Uterus (tissue), 4 donors: ENCODE results near the gene GPR135. TPM values are rescaled to one million over a fixed set of nuclear protein-coding genes. Genes with fewer than 3 reads are reported as not detected.

Source experiments
- DNase-seq, 2 donors: peaks; one replicate each; pipeline ENCODE4 v3.0.0-alpha.2; 2019 to 2020
- H3K27ac ChIP-seq, 2 donors: fragments of 200-600 bp; sonication (generic); 1 replicate in 1 of 2; 2 replicates in 1 of 2; pipeline ENCODE4 v1.5.1; 2016 to 2018
- H3K27me3 ChIP-seq, 2 donors: fragments of 200-600 bp; sonication (generic); one replicate each; pipeline ENCODE4 v1.5.1; 2018 to 2019; ENCODE audit warnings: control low read depth in 1 of 2
- H3K36me3 ChIP-seq, 2 donors: fragments of 200-600 bp; sonication (generic); one replicate each; pipeline ENCODE4 v1.5.1; 2019; ENCODE audit warnings: control low read depth in 1 of 2
- H3K4me1 ChIP-seq, 2 donors: fragments of 200-600 bp; sonication (generic); one replicate each; pipeline ENCODE4 v1.5.1; 2018 to 2019; ENCODE audit warnings: control low read depth in 1 of 2
- H3K4me3 ChIP-seq, 2 donors: fragments of 200-600 bp; sonication (generic); 1 replicate in 1 of 2; 2 replicates in 1 of 2; pipeline ENCODE4 v1.5.1; 2018 to 2019; ENCODE audit warnings: mild to moderate bottlenecking in 1 of 2
- H3K9me3 ChIP-seq, 2 donors: fragments of 200-600 bp; sonication (generic); one replicate each; pipeline ENCODE4 v1.5.1; 2019; ENCODE audit warnings: control low read depth in 1 of 2
- POLR2A ChIP-seq, 2 donors: fragments of 450-650 bp; IDR thresholded peaks; one replicate each; pipeline ENCODE4 v1.6.1; 2016; ENCODE audit warnings: antibody characterized with exemption in 2 of 2, mild to moderate bottlenecking in 1 of 2, moderate library complexity in 1 of 2
- intact Hi-C: fragments of 100-400 bp; cut with DNase I; formaldehyde crosslinking; loops from one replicate; pipeline ENCODE4 v1.15.1; 2023; ENCODE audit warnings: low total_unique reads
- total RNA-seq, 4 donors: library from RNA; depleted of rRNA in 3 of 4; stranded (reverse); fragments of >200 nt in 3 of 4; gene quantifications; one replicate each; pipeline versions ENCODE4 v1.1.0 to v1.2.4, GENCODE V29; 2014 to 2023
- TF ChIP-seq, protein P1 (sequence below), 4 experiments: fragments of 200-600 bp in 2 of 4; fragments of 450-650 bp in 2 of 4; sonication (generic) in 2 of 4; IDR thresholded peaks; one replicate each; pipeline ENCODE4 v1.5.1; 2016 to 2019; ENCODE audit warnings: antibody characterized with exemption in 4 of 4, mild to moderate bottlenecking in 2 of 4, moderate library complexity in 1 of 4
- donor health status: DM: yes; HTN: yes; CAD: no.

Gene GPR135
- total RNA-seq, 4 donors from 2014 or later, result 2.9 to 10.2 (median 4.5) TPM

DNA sequence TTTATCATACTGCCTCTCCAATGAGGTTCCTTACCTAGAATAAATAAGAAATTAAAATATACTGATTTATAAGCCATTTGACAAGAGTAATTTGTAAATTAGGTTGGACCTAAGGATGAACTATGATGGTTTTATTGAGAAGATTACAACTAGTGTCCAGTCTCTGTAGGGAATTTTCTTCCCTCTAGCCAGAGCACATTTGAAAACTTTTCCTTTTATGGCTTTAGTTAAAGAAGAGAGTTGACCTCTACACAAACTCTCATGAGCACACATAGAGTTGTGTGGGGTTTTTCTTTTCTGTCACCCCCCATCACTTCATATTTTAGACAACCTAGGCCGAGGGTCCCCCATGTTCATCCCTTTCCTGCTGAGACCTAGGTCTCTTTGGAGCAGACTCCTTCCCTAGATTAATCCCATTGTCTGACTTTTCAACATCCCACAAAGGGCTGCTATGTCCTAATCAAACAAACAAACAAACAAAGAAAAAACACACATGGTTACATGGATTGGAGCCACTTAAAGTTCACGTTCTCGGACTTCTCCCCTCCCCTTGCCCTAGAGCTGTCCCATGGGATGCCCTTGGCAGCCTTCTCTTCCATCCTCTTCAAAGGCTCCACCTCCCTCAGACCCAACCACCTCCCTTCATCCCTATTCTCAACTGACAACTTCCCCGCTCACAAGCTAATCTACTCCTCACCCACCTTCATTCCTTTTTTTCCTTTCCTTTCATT, 40.7 kb downstream of the GPR135 start:
- intact Hi-C loops, result no loop called here

DNA sequence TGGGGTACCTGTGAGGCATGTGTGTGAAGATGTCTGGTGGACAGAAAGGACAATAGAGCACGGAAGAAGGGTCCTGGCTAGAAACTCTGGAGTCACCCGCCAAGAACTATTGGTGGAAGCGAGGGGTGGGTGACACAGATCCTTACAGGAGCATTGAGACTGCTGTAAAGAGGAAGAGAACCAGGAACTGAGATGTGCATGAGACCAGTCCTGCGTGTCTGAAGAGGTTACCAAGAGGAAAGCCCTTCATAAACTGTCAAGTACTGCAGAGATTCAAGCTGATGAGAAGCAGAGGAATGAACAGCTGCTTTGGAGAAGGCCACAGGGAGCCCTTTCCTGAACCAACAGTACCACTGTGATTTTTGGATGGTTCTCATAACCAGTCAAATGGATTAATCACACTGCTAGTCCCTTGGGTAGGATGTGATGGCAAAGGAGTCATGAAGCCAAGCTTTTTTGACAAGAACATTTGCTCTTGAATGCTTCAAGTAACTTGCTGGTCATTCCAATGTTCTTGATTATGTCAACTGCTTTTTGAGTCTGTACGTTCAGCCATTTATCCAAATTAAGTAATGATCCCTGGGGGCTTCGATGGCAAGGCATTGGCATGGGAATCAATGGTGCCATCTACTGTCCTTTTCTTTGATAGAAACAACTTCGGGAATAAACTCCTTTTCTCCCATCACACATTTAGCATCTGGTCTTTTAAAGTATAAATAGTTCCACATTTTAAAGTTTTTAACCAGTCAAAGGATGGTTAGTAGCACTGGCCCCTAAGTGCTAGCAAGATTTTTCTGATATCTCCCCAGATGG, 42.9 kb downstream of the GPR135 start:
- DNase-seq, result no peak
- Histone ChIP-seq H3K9me3 (no peaks in the 10 kb centered on the region), H3K4me3 (no peak overlapping the region), H3K27me3 (no peaks in the 10 kb centered on the region), H3K36me3 (no peaks in the 10 kb centered on the region), H3K27ac (peak overlapping the region in 1 of 2 donors; percentile 83), H3K4me1 (peaks cover 0 to 6% of the 10 kb centered on the region in 2 donors)
- intact Hi-C loops, result no loop called here
- TF ChIP-seq POLR2A (IDR thresholded peaks at IDR 0.05), result no peak
- TF ChIP-seq, protein P1, sequence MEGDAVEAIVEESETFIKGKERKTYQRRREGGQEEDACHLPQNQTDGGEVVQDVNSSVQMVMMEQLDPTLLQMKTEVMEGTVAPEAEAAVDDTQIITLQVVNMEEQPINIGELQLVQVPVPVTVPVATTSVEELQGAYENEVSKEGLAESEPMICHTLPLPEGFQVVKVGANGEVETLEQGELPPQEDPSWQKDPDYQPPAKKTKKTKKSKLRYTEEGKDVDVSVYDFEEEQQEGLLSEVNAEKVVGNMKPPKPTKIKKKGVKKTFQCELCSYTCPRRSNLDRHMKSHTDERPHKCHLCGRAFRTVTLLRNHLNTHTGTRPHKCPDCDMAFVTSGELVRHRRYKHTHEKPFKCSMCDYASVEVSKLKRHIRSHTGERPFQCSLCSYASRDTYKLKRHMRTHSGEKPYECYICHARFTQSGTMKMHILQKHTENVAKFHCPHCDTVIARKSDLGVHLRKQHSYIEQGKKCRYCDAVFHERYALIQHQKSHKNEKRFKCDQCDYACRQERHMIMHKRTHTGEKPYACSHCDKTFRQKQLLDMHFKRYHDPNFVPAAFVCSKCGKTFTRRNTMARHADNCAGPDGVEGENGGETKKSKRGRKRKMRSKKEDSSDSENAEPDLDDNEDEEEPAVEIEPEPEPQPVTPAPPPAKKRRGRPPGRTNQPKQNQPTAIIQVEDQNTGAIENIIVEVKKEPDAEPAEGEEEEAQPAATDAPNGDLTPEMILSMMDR (IDR thresholded peaks at IDR 0.05), result peak in 1 of 4 experiments; percentile 15

More for the DNA sequence above, 40.7 kb downstream of the GPR135 start:
- no peak for TF ChIP-seq POLR2A (IDR thresholded peaks at IDR 0.05)
- TF ChIP-seq, protein P1 (IDR thresholded peaks at IDR 0.05), result no peak
- no peak overlapping the region for H3K4me3 ChIP-seq
- peak; percentile 39 to 73 for DNase-seq
- H3K9me3 ChIP-seq, result no peaks in the 10 kb centered on the region
- H3K27me3 ChIP-seq, result no peaks in the 10 kb centered on the region
- peaks cover 0 to 8% of the 10 kb centered on the region in 2 donors for H3K4me1 ChIP-seq
- peak overlapping the region; percentile 51 to 83 for H3K27ac ChIP-seq
- no peaks in the 10 kb centered on the region for H3K36me3 ChIP-seq

DNA sequence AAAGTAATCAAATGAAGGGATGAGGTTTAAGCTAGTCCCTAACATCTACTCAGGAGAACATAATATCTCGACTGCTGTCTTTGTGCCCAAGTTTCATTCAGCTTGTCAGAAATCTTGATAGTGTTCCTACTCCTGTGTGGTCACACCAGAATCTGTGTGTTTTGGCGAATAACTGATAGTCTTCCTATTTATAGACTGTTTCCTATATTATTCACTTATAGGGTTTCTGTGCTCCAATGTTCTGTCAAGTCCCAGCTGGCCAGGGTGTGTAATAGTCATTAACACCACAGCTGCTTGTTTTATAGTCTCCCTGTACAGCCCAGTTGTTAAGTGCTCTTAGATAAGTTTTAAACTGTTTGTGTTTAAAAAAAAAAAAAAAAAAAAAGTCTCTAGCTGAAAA, 45.9 kb downstream of the GPR135 start:
- no peak overlapping the region for H3K4me3 ChIP-seq
- DNase-seq, result no peak
- no peaks in the 10 kb centered on the region for H3K4me1 ChIP-seq
- no peaks in the 10 kb centered on the region for H3K36me3 ChIP-seq
- no peaks in the 10 kb centered on the region for H3K27me3 ChIP-seq
- H3K9me3 ChIP-seq, result no peaks in the 10 kb centered on the region
- TF ChIP-seq POLR2A (IDR thresholded peaks at IDR 0.05), result no peak
- TF ChIP-seq, protein P1 (IDR thresholded peaks at IDR 0.05), result no peak
- intact Hi-C loops, result no loop called here
- peak overlapping the region; percentile 33 to 70 for H3K27ac ChIP-seq

DNA sequence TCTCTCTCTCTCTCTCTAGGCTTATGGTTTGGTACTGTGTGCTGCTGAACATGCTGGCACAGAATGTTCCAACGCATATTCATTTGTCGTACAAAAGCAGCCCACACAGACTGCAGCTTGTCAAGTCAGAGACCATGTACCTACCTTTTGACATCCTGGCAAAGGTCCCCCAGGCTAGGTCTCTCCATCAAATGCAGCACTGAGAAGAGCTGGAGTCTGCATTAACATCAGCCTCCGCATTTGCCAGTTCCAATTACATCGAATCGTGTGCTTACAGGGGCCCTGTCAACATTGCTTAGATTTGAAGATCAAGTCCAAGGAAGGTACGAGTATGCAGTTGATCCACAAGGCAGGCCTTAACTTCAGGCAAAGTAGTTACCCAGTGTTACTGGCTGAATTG, 47.9 kb downstream of the GPR135 start:
- no peak for DNase-seq
- Histone ChIP-seq H3K4me1 (no peaks in the 10 kb centered on the region), H3K4me3 (no peak overlapping the region), H3K27me3 (no peaks in the 10 kb centered on the region), H3K27ac (no peak overlapping the region), H3K9me3 (no peaks in the 10 kb centered on the region), H3K36me3 (no peaks in the 10 kb centered on the region)
- TF ChIP-seq POLR2A (IDR thresholded peaks at IDR 0.05), result no peak
- TF ChIP-seq, protein P1 (IDR thresholded peaks at IDR 0.05), result no peak
- intact Hi-C loops, result no loop called here
